Fibroblast of villous mesenchyme (primary cell): Measurements from ENCODE around the gene RAD17. TPM values are rescaled to one million over a fixed set of nuclear protein-coding genes. Genes with fewer than 3 reads are reported as not detected.
"Not testable (repeated sequence)": the region's sequence is repeated elsewhere in the genome, so short reads cannot be mapped to it uniquely, and the experiment has no call there.

ENCODE experiments used
- DNase-seq: peaks from one replicate; pipeline ENCODE4 v3.0.0-alpha.2; 2010; ENCODE audit warnings: low read depth
- H3K4me3 ChIP-seq: 2 replicates; pipeline ENCODE4 v1.5.1; 2011; ENCODE audit warnings: low read depth, mild to moderate bottlenecking, low read length
- total RNA-seq: library from RNA; depleted of rRNA; stranded (reverse); fragments of >200 nt; gene quantifications from 2 replicates; pipeline ENCODE4 v1.2.3, GENCODE V29; 2012
- TF ChIP-seq, protein P1 (sequence below): IDR thresholded peaks from 2 replicates; pipeline ENCODE4 v1.5.1; 2012; ENCODE audit warnings: low read depth, mild to moderate bottlenecking, low read length; ENCODE audit not compliant: insufficient read depth

The RAD17 gene
- total RNA-seq, 1 donor, result 27.2 TPM

DNA sequence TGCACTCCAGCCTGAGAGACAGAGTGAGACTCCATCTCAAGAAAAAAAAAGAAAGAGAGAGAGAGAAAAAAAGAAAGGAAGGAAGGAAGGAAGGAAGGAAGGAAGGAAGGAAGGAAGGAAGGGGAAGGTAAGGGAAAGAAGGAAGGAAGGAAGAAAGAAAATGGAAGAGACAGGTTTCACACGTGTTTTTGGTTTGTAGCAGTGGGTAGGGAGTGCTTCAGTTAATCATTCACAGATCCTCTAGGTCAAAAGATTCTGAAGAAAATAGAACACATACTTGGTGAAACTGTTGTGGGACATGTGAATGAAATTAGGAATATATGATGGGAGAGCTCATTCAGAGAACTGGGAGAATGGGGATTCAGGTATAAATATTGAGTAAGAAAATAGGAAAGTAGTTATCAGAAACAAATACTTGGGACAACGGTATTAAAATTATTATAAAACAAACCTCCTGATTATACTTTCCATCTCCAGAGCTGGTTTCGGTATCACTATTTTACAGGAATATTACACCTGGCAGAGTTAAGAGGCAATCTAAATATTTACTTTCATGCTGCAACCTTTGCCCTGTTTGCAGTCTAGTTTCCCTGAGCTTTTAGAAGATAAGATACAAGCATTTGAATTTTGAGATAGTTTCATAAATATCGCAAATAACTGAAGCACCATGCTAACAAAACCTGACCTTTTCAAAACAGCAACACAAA is 82.5 kb downstream of the RAD17 start:
- H3K4me3 ChIP-seq, result no peak overlapping the region
- TF ChIP-seq, protein P1, sequence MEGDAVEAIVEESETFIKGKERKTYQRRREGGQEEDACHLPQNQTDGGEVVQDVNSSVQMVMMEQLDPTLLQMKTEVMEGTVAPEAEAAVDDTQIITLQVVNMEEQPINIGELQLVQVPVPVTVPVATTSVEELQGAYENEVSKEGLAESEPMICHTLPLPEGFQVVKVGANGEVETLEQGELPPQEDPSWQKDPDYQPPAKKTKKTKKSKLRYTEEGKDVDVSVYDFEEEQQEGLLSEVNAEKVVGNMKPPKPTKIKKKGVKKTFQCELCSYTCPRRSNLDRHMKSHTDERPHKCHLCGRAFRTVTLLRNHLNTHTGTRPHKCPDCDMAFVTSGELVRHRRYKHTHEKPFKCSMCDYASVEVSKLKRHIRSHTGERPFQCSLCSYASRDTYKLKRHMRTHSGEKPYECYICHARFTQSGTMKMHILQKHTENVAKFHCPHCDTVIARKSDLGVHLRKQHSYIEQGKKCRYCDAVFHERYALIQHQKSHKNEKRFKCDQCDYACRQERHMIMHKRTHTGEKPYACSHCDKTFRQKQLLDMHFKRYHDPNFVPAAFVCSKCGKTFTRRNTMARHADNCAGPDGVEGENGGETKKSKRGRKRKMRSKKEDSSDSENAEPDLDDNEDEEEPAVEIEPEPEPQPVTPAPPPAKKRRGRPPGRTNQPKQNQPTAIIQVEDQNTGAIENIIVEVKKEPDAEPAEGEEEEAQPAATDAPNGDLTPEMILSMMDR, result no peak
- no peak for DNase-seq

DNA sequence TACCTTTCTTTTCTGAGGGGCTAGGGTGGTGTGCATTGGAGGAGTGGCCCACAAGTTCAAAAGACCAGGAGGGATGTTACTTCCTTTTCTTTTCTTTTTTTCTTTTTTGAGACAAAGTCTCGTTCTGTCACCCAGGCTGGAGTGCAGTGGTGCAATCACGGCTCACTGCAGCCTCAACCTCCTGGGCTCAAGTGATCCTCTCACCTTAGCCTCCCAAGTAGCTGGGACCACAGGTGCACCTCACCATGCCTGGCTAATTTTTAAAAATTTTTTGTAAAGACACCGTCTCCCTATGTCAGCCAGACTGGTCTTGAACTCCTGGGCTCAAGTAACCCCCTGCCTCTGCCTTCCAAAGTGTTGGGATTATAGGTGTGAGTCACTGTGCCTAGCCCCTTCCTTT is 83.9 kb downstream of the RAD17 start:
- not testable (repeated sequence) for H3K4me3 ChIP-seq, DNase-seq

DNA sequence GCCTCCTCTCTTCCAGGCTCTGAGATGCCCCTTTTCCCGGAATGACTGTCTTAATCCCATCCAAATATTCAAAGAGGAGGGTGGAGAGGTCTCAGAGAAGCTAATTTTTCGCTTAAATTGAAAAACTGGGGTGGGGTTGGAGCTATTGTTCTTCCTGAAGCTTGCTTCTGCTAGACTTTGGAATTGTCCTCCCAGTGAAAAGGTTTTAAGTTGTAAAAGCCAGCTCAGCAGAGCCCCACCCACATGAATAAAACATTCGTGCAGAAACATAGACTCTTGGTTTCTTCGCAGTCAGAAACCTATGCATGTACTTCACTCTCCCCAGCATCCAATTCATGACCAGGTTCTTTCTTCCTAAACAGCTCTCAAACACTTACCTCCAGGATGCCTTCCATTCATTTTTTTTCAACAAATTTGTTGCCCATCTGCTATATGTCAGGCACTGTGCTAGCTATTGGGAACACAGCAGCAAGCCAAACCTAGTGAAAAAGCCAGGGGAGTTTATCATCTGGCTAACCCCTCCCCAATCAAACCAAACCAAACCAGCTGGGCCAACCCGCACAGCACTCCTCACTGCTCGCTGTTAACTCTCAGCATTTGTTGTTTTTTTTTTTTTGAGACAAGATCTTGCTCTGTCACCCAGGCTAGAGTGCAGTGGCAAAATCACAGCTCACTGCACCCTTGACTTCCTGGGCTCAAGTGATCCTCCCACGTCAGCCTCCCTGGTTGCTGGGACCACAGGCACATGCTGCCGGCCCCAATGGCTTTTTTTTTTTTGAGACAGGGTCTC is 85.0 kb downstream of the RAD17 start:
- no peak for DNase-seq
- TF ChIP-seq, protein P1, result no peak
- no peak overlapping the region for H3K4me3 ChIP-seq

DNA sequence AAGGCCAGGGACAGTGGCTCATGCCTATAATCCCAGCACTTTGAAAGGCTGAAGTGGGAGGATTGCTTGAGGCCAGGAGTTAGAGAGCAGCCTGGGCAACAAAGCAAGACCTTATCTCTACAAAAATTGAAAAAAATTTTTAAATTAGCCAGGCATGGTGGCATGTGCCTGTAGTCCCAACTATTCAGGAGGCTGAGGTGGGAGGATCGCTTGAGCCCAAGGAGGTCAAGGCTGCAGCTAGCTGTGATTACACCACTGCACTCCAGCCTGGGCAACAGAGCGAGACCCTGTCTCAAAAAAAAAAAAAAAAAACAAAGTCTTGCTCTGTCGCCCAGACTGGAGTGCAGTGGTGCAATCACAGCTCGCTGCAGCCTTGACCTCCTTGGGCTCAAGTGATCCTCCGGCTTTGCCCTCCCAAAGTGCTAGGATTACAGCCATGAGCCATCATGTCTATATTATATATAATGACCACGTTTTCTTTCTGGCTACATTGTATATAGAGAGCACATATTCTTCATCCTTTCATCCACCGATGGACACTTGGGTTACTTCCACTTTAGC is 85.9 kb downstream of the RAD17 start:
- H3K4me3 ChIP-seq, DNase-seq: not testable (repeated sequence)

DNA sequence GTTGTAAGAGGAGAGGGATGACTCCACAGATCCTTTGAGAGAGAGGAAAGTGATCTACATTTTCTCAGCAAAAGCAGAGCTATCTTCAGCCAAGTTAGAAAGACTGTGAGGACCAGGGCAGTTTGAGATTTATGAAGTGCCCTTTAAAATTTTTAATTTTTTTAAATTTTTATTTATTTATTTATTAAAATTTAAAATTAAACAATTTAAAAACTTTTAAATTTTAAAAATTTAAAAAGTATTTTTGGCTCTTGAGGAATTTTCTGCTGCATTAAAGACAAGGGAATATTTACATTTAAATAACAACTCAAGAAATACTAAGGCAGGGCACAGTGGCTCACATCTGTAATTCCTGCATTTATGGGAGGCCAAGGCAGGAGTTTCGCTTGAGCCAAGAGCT is 92.6 kb downstream of the RAD17 start:
- no peak for DNase-seq
- no peak overlapping the region for H3K4me3 ChIP-seq
- TF ChIP-seq, protein P1, result no peak

Other genes with a start within 250 kb of the RAD17 start
- gene CCNB1, start 202.7 kb upstream of the RAD17 start, total RNA-seq, result 79.9 and 147 TPM in 2 replicates
- gene CENPH, start 180.2 kb upstream of the RAD17 start, total RNA-seq, result 11.9 and 12.1 TPM in 2 replicates
- 42.5 and 91.1 TPM in 2 replicates for gene CDK7, start 134.9 kb upstream of the RAD17 start, total RNA-seq
- gene CCDC125, start 37.0 kb upstream of the RAD17 start, total RNA-seq, result 6.1 and 7.8 TPM in 2 replicates
- gene AK6, start 298 bp upstream of the RAD17 start, total RNA-seq, result 23.8 and 32.8 TPM in 2 replicates
- 66.4 and 94.6 TPM in 2 replicates for gene TAF9, start 298 bp upstream of the RAD17 start, total RNA-seq
- gene MARVELD2, start 45.3 kb downstream of the RAD17 start, total RNA-seq, result 2.3 and 3.9 TPM in 2 replicates
- gene OCLN, start 123.0 kb downstream of the RAD17 start, total RNA-seq, result 0.43 and 0.64 TPM in 2 replicates
- gene GTF2H2C, start 190.4 kb downstream of the RAD17 start, total RNA-seq, result 36.1 and 47.5 TPM in 2 replicates